GM10248 (cell line): ENCODE measurements around the gene AUTS2.

Source experiments
- CTCF ChIA-PET: fragments of 300-600 bp; sonication (Branson Sonifier 250); formaldehyde crosslinking; extraction: SDS; loops from one replicate; lab custom pipeline; 2021; ENCODE audit warnings: antibody characterized with exemption; lab: Yijun Ruan, JAX
- POLR2A ChIA-PET: fragments of 350-650 bp; sonication (Branson Sonifier 250); formaldehyde crosslinking; extraction: SDS; loops from one replicate; lab custom pipeline; 2020; ENCODE audit warnings: antibody characterized with exemption; lab: Yijun Ruan, JAX
- DNase-seq: peaks from one replicate; pipeline ENCODE4 v3.0.0; 2012; ENCODE audit errors: extremely low spot score
- CTCF ChIP-seq: IDR thresholded peaks from 2 replicates; pipeline ENCODE4 v1.5.1; 2012; ENCODE audit warnings: mild to moderate bottlenecking, low read depth; ENCODE audit errors: extremely low read depth, missing control alignments, control extremely low read depth

The AUTS2 gene

GRCh38 chr7:70008466-70008865 lies 410.2 kb downstream of the AUTS2 start:
- no peak for TF ChIP-seq CTCF
- ChIA-PET POLR2A (no interaction called here), CTCF (no interaction called here)
- DNase-seq = no peak

GRCh38 chr7:70014472-70015177 lies 416.4 kb downstream of the AUTS2 start:
- POLR2A ChIA-PET = no interaction called here
- no peak for TF ChIP-seq CTCF
- CTCF ChIA-PET = interaction anchor here (1.3 to 2.1 kb wide), 4 partner anchors 8 to 56 kb away, joined by 3 to 4 read pairs (median 4); no protein-coding TSS in a partner anchor
- DNase-seq = no peak

GRCh38 chr7:70015353-70015752 lies 417.1 kb downstream of the AUTS2 start:
- POLR2A ChIA-PET = no interaction called here
- CTCF ChIA-PET = interaction anchor here (1.5 to 2.1 kb wide), 2 partner anchors 10 to 11 kb away, joined by 3 to 4 read pairs; no protein-coding TSS in a partner anchor
- no peak for TF ChIP-seq CTCF
- no peak for DNase-seq

GRCh38 chr7:70016044-70016770 lies 417.9 kb downstream of the AUTS2 start:
- DNase-seq = no peak
- no peak for TF ChIP-seq CTCF
- POLR2A ChIA-PET = no interaction called here
- CTCF ChIA-PET = interaction anchor here (1.5 to 1.6 kb wide), 2 partner anchors 10 to 12 kb away, joined by 3 read pairs; no protein-coding TSS in a partner anchor

GRCh38 chr7:70017357-70017756 lies 419.1 kb downstream of the AUTS2 start:
- no peak for DNase-seq
- CTCF ChIA-PET = interaction anchor here (0.7 to 1.6 kb wide), 3 partner anchors 9 to 11 kb away, joined by 3 read pairs; no protein-coding TSS in a partner anchor
- TF ChIP-seq CTCF = no peak
- POLR2A ChIA-PET = no interaction called here

GRCh38 chr7:70018700-70019099 lies 420.4 kb downstream of the AUTS2 start:
- ChIA-PET POLR2A (no interaction called here), CTCF (interaction anchor here (1.1 to 1.3 kb wide), 2 partner anchors 15 to 18 kb away, joined by 3 to 4 read pairs; no protein-coding TSS in a partner anchor)
- no peak for DNase-seq
- no peak for TF ChIP-seq CTCF
